NCI-H2029 treated with DMSO at 0.1 percent for 48 hours (cell line): Measurements from ENCODE around the gene SAP25.
"Not testable (repeated sequence)": the region's sequence is repeated elsewhere in the genome, so short reads cannot be mapped to it uniquely, and the experiment has no call there.

Source experiments
- DNase-seq: peaks from one replicate; lab custom pipeline; 2025; lab: John Stamatoyannopoulos, UW

The SAP25 gene

DNA sequence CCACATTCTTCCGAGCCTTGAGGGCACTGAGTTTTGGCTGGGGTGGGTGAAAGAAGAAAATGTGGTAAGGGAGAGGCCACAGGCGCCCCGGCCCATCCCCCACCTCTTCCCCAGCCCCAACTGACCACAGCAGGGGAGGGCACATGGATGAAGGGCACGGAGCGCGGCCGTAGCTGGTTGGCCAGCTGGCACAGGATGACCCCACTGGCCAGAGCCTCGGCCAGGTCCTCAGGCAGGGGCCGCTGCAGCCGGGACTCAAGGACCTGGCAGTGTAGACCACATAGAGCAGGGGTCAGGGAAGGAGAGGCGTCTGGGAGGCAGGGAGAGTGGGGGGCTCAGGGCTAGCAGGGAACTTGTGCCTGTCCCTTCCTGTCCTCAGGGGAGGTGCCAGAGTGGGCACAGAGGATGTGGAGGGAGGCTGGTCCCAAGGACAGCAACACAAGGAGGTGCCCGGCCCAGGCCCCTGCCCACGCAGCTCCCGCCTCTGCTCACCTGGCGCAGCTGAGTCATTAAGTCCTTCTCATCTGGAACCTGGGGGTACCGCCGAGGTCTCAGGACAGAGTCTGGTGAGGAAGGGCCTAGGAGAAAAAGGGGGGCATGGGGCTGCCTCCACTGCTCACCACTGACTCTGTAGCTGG, 2.2 kb upstream of the SAP25 start:
- no peak for DNase-seq

DNA sequence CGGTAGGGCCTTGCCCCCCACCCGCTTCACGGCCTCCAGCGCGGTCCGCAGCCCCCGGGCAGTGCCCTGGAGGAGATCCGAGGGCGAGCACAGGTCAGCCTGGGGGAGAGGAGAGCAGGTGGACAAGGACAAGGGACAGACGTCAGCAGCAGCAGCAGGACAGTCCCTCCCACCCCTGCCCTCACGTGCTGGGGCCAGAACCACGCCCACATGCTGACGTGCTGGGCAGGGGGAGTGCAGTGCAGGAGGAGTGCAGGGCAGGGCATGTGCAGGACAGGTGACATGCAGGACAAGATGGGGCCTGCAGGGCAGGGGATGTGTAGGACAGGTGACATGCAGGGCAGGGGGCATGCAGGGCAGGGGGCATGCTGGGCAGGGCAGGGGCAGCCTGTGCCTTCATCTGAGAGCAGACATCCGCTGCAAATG, 1.5 kb upstream of the SAP25 start:
- DNase-seq: no peak

GRCh38 chr7:100574362-100575205, 884 bp upstream of the SAP25 start:
- no peak for DNase-seq

DNA sequence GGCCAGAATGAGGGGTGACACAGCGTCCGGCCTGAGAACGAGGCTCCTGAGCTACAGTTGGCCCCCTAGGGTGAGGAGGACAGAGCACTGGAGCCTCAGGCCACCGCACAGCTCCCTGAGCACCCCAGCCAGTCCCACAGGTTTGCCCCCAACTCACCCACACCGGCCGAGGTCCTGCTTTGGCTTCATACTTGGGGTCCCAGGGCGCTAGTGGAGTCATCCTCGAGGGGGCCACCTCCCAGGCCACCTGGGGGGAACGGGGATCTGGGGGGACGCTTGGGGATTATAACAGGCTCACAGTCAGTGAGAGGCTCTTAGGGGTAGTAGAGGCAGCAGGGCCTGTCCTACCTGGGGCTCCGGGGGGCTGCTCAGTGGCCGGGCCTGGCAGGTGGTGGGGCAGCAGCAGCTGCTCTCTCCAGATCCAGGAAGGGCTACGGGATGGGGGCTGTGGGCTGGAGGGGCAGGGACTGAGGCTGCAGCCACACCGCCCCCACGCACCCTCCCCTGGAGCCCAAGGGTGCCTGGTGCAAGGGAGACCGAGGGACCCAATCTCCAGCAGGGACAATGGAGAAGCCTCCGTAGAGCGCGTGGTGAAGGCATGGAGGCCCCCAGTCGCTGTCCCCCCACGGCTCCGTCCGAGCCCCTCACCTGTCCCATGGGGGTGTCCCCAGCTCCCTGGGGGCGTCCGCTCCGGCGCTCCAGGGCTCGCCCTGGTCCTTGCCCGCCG, 588 bp downstream of the SAP25 start:
- DNase-seq: no peak

DNA sequence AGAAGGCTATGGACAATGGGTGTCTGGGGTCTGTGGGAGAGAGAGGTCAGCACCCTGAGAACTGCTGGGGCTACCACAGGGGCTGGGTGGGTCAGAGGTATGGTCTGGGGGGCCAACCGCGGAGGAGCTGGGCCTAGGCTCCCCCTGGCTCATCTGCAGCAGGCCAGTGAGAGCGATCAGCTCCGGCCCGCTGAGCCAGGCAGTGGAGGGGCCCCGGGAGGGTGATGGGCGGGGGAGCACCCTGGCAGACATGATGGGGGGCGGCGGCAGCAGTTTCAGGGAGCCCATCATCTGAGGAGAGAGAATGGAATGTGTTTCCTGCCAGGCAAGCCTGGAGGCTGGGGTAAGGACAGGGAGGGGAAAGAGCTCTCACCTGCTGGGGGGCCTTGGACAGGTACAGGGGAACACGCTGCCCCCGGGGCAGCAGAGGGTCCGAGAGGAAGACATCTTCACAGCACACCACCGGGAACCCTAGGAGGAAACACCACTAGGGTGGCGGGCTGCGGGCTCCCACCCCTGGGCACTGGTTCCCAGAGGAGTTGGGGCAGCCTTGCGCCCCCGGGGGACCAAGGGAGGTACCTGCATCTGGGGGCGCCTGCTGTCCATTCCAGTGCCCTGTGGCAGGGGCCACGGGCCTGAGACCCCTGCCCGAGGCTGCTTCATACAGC, 1.3 kb downstream of the SAP25 start:
- no peak for DNase-seq

GRCh38 chr7:100571829-100572116, 1.9 kb downstream of the SAP25 start:
- DNase-seq: no peak

- DNase-seq: no peak
These were observed 2.5 kb downstream of the SAP25 start for GRCh38 chr7:100570954-100571828.

- DNase-seq: no peak
These were observed 4.5 kb downstream of the SAP25 start for GRCh38 chr7:100568896-100569844.

- DNase-seq: no peak
These were observed 5.4 kb downstream of the SAP25 start for GRCh38 chr7:100568176-100568895.

- DNase-seq: no peak
These were observed 5.9 kb downstream of the SAP25 start for GRCh38 chr7:100567751-100568175.

DNA sequence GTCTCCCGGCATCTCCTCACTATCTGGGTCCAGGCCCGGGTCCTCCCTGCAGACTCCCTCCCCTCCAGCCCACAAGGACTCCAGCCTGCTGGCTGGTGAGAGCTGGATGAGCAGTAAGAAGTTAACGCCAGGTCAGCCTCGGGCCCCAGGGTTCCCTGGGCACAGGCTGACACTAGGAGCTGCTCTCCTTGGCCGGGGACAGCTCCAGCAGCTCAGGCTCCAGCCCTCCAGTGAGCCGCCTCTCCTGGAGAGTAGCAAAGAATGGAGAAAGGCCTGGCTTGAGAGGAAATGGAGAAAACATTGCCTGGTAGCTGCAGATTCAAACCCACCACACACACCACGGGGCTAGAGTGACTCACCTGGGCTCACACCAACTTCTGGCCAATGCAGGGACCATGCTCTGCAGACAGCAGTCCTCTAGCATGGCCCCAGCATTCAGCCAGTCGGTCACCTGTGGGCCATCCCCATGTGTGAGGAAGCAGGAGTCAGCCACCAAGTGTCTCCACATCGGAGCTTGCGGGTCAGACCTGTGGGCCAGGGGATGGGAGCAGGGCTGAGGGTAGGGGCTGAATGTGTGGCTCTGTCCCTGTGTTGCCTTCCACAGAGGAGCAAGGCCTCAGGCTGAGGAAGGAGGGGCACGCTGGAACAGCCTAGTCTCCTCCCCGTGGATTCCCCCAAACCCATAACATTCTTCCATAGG, 6.5 kb downstream of the SAP25 start:
- DNase-seq: no peak

GRCh38 chr7:100566018-100566531, 7.6 kb downstream of the SAP25 start:
- DNase-seq: no peak

DNA sequence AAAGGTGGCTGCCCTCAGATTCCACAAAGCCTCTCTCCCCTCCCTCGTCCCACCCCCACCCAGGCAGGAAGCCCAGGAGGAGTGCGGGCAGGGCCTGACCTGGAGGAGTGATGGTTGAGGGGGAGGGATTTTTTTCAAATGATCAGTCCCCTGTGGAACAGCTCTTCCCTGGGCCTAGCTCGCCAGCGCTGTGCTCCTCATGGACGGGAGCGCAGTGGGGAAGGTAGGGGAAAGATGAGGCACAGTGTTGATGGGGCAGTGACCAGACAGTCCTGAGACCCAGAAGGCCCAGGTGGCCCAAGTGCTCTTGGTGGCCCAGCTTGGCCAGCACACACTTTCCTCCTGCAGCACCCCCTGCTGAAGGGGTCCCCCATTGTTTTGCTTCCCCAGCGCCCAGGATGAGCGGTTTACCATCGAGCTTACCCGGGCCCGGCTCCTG, 8.5 kb downstream of the SAP25 start:
- DNase-seq: no peak

DNA sequence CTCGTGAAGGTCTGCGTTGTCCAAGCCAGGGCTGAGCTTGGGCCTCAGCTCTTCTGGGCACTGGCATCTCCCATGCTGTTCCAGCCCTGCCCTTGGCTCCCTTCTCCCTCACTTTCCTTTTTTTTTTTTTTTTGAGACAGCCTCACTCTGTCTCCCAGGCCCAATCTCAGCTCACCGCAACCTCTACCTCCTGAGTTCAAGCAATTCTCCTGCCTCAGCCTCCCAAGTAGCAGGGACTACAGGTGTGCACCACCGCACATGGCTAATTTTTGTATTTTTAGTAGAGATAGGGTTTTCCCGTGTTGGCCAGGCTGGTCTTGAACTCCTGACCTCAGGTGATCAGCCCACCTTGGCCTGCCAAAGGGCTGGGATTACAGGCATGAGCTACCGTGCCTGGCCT, 9.3 kb downstream of the SAP25 start:
- not testable (repeated sequence) for DNase-seq

DNA sequence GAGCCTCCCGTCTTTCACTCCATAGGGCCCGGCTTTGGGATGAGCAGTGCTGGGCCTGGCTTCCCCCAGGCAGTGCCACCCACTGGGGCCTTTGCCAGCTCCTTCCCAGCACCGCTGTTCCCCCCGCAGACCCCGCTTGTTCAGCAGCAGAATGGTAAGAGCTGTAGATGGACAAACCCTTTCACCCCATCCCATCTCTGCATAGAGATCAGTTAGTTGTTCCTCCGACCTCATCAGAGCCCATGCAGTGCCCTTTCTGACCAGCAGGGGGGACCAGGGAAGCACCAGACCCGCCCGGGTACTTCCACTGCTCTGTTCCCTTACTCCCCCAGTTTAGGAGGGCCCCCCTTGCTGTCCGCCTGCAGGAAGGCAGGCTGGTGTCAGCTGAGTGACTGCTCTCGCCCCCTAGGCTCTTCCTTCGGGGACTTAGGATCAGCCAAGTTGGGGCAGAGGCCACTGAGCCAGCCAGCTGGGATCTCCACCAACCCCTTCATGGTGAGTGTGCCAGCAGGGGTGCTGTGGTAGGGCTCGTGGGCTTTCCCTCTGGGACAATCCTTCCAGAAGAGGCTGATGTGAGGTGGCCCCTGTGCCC, 9.8 kb downstream of the SAP25 start:
- DNase-seq: no peak

DNA sequence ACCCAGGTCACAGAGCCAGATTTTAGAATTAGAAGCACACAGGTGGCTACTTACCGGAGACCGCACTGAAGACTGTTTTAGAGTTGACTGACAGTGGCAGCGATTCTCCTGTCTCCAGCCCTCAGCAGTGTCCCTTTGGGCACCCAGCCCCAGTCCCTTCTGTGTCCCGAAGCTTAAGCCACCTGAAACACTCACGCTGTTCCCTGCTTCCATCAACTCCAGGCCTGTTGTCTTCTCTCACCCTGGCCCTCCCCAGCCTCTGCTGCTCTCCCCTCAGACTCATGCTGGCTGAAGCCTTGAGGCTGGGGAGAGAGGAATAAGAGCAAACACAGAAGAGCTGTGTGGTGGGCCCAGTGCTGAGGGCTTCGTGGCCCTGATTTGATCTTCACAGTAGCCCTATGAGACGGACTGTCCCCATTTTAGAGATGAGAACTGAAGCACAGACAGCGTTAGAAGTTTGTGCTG, 10.6 kb downstream of the SAP25 start:
- DNase-seq: no peak

DNA sequence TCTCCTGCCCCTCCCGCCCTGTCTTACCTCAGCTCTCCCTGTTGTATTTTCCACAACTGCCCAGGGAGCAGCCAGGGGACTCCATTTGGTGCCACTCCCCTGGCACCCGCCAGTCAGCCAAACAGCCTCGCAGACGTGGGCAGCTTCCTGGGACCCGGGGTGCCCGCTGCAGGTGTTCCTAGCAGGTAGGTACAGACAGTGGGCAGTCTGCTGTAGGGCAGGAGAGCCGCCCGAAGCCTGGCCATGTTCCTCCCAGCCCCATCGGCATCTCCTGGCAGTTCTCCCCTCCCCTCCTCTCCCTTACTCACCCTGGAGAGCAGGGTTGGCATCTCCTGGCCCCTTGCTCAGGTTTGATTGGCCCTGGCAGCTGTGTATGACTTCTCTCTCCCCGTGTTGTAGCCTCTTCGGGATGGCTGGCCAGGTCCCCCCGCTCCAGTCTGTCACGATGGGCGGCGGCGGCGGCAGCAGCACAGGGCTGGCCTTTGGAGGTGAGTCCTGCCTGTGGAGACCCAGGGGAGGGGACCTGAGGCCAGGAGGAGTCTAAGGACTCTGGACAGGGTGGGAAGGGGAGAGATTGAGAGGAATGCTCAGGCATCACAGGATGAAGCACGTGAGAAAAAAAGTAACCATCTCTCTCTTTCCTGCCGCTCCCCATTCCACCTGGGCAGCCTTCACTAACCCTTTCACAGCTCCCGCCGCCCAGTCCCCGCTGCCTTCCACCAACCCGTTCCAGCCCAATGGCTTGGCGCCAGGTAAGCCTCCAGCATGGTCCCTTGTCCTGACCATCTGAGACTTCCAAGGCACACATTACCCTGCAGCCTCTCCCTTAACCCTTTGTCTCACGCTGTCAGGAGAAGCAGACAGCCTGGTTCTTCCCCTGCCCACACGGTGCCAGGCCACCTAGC, 11.3 kb downstream of the SAP25 start:
- no peak for DNase-seq
